Measurements from ENCODE around the gene CD72.

The CD72 gene

GRCh38 chr9:35636135-35636876 lies 18.1 kb upstream of the CD72 start:
- TF ChIP-seq ZFX (IDR thresholded peaks at IDR 0.05) (no peak), CTCF (conservative IDR thresholded peaks at IDR 0.05) (no peak)
- H3K27ac ChIP-seq = no peak overlapping the region

- no peak overlapping the region for H3K27ac ChIP-seq
- TF ChIP-seq CTCF (conservative IDR thresholded peaks at IDR 0.05) = no peak
Observed at GRCh38 chr9:35635730-35636129, 17.5 kb upstream of the CD72 start.

GRCh38 chr9:35629597-35629996 lies 11.4 kb upstream of the CD72 start:
- no peak overlapping the region for H3K27ac ChIP-seq
- no peak for TF ChIP-seq CTCF (conservative IDR thresholded peaks at IDR 0.05)
- no peak for TF ChIP-seq ZFX (IDR thresholded peaks at IDR 0.05)

GRCh38 chr9:35628389-35628991 lies 10.3 kb upstream of the CD72 start:
- TF ChIP-seq ZFX (IDR thresholded peaks at IDR 0.05) = no peak
- TF ChIP-seq CTCF (conservative IDR thresholded peaks at IDR 0.05) = no peak
- H3K27ac ChIP-seq = no peak overlapping the region

- no peak overlapping the region for H3K27ac ChIP-seq
- no peak for TF ChIP-seq CTCF (conservative IDR thresholded peaks at IDR 0.05)
Observed at GRCh38 chr9:35627575-35627974, 9.4 kb upstream of the CD72 start.

GRCh38 chr9:35619800-35620158 lies 1.6 kb upstream of the CD72 start:
- no peak for TF ChIP-seq ZFX (IDR thresholded peaks at IDR 0.05)
- TF ChIP-seq CTCF (conservative IDR thresholded peaks at IDR 0.05) = no peak
- no peak overlapping the region for H3K27ac ChIP-seq

- H3K27ac ChIP-seq = no peak overlapping the region
- TF ChIP-seq ZFX (IDR thresholded peaks at IDR 0.05) (no peak), CTCF (conservative IDR thresholded peaks at IDR 0.05) (no peak)
Observed at GRCh38 chr9:35618854-35619799, 914 bp upstream of the CD72 start.
